GM19240 (cell line): Measurements from ENCODE around the gene HDC.

Experiments
- DNase-seq: peaks from one replicate; pipeline ENCODE4 v3.0.0; 2011; ENCODE audit warnings: low spot score; ENCODE audit not compliant: insufficient read length

The HDC gene, protein sequence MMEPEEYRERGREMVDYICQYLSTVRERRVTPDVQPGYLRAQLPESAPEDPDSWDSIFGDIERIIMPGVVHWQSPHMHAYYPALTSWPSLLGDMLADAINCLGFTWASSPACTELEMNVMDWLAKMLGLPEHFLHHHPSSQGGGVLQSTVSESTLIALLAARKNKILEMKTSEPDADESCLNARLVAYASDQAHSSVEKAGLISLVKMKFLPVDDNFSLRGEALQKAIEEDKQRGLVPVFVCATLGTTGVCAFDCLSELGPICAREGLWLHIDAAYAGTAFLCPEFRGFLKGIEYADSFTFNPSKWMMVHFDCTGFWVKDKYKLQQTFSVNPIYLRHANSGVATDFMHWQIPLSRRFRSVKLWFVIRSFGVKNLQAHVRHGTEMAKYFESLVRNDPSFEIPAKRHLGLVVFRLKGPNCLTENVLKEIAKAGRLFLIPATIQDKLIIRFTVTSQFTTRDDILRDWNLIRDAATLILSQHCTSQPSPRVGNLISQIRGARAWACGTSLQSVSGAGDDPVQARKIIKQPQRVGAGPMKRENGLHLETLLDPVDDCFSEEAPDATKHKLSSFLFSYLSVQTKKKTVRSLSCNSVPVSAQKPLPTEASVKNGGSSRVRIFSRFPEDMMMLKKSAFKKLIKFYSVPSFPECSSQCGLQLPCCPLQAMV

DNA sequence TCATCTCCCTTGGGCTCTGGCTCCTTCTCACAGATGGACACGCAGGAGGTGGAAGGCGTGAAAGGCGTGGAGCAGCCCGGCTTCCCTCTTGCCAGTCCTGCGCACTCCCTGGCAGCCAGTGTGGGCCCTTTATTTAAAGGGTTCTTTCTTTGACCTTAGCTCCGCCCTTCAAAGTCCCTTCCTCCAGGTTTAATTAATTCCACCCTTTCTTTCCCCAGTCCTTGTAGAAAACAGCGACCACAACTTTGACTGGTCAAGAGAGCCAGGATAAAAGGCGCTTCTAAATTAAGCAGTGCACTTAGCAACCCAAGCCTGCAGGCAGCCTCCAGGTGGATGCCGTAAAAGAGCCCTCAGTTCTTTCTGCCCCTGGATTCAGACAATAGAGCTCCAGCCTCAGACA is at the start of gene HDC:
TSS of gene HDC (minus strand) at position 107 of the 400 bp plus-strand sequence. CDS start at position 4, 103 bp downstream.
- no peak for DNase-seq

DNA sequence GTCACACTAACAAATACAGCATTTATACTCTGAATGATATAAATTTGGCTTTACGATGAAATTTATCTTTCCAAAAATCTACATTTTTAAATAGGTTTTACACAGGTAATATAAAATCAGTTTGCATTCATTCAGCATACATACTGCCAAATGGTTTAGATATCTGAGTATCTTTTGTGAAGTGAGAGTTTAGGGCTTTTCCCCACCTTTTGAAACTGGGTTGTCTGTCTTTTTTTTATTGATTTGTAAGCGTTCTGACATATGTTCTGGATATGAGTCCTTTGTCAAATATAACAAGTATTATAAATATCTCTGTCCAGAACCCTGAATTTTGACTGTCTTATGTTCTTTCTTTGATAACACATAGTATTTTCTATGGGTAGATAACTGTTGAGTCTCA is 47.1 kb upstream of the HDC start:
- DNase-seq, result no peak

DNA sequence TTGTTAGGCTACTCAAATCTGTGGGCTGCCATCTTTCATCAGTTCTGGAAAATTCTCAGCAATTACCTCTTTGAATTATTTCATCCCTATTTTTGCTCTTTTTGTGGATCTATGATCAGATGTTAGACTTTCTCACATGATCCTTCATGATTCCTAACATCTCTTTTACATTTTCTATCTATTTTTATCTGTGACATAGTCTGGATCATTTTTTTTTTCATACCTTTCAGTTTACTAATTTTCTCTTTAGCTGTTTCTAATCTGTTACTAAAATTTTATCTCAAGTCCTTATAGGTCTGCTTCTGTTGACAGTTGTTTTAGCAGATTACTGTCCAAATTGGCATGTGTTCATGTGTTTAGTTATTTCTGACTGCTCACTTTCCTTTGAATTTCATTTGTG is 42.3 kb upstream of the HDC start:
- no peak for DNase-seq

DNA sequence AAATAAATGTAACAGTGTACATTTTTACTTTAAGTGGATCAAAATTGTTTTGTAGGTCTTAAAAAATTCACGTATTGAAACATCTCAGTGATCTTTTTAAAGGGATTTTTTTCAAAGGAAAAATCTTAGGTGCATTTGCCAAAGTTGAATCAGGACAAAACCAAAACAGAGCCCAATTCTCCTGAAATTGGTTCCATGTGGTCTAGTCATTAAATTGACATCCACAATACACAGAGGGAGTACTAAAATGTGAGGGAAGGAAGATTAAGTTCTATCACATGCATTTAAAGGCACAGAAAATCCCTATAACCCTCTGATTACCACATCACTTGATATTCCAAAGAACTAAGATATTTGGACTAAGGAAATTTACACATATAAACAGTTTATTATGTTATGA is 39.3 kb upstream of the HDC start:
- no peak for DNase-seq

DNA sequence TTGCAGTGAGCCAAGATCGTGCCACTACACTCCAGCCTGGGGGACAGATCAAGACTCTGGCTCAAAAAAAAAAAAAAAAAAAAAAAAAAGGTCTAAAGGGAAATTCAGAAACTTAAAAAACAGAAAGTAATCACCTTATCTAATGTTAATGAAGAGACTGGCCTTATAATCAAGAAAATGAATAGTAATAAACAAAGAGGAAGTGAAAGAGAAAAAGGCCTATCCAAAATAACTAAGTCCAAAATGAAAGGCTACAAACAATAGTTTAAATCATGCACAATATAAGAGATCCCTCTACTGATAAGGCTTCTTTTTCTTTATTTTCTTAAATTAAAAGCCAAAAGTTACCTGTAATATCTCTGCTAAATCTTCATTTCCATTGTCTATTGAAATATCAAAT is 37.1 kb upstream of the HDC start:
- DNase-seq, result no peak

DNA sequence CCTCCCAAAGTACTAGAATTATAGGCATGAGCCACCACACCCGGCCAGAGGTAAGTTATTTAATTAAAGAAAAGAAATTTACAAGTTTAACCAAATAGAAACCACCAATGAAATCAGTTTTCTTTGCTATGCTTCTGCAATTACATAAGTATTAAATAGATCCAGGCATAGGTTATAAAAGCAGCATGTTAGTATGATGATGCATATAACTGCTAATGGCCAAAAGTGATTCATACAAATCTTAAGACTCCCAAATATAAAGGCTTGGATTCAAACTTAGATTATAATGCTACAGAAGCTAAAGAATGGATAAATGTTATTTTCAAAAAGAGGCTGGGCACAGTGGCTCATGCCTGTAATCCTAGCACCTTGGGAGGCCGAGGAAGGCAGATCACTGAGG is 32.8 kb upstream of the HDC start:
- DNase-seq, result no peak

DNA sequence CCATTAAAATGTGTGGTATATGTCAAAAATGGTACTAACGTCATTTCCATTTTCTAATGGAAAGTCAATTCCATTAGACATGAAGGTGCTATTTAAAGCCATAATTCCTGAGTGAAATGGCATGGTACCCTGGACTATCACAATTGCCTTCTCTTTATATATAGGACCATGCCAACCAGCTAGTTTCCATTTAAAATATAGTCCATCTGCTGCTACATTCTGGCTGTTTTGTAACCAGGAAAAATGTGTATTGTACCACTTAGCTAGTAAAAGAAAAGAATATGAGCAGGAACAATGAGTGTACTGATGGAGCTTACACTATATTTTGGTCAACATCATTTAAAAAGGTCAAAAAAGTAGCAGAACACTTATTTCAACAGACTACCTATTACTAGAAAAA is 30.4 kb upstream of the HDC start:
- no peak for DNase-seq

DNA sequence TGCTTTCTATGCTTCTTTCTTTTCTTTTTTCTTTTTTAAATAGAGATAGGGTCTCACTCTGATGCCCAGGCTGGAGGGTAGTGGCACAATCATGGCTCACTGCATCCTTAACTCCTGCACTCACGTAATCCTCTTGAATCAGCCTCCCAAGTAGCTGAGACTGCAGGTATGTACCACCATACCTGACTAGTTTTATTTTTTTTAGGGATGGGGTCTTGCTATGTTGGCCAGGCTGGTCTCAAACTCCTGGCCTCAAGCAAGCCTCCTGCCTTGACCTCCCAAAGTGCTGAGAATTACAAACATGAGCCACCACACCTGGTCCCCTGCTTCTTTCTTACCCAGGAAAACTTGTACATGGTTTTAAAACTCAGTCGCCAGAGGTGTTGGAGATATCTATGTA is 24.2 kb upstream of the HDC start:
- no peak for DNase-seq

DNA sequence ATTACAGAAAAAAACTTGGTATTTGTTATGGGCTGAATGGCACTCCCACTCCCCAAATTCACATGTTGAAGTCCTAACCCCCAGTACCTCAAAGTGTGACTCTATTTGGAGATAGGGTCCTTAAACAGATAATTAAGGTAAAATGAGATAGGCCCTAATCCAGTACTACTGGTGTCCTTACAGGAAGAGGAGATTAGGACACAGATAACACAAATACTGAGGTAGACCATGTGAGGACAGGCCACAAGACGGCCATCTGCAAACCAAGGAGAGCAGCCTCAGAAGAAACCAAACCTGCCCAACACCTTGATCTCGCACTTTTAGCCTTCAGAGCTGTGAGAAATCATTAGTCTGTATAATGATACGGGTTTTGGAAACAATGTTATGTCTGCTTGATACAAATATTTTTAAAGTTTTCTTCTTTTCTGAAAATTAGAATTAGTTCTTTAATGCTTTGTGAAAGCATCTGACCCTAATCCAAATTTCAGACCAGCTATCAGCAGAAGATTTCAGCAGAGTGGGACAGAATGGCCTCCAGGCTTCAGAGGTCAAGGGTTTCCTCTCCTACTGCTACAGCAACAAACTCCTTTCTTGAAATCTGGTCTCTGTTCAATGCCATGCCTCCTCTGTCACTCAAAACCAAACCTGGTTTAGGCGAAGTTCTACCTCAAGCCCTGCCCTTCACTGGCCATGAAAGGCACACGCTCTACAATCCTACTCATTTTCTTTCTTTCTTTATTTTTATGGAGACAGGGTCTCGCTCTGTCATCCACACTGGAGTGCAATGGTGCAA is 22.0 kb upstream of the HDC start:
- DNase-seq, result no peak

DNA sequence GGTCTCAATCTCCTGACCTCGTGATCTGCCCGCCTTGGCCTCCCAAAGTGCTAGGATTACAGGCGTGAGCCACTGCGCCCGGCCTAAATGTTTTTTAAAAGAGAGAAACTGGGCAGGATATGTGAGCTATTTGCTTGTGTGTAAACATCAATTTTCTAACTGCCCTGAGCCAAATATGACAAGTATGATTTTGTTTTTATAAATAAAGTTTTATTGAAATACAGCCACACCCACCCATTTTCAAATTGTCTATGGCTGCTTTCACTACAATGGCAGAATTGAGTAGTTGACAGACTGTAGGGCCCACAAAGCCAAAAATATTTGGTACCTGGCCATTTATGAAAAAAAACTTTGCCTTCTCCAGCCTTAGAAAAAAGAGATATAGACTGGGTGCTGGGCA is 15.9 kb upstream of the HDC start:
- no peak for DNase-seq

DNA sequence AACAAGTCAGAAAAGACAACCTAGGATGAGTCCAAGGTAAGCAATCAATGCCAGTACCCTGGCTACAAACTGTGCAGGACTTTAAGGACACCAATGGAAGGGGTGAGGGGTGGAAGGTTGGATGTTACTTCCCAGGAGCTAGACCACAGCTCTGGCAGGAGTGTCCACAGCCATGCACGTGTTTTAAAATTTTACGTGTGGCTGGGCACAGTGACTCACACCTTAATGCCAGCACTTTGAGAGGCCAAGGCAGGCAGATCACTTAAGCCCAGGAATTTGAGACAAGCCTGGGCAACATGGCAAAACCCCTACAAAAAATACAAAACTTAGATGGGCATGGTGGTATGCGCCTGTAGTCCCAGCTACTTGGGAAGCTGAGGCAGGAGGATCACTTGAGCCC is 14.7 kb upstream of the HDC start:
- DNase-seq, result no peak

DNA sequence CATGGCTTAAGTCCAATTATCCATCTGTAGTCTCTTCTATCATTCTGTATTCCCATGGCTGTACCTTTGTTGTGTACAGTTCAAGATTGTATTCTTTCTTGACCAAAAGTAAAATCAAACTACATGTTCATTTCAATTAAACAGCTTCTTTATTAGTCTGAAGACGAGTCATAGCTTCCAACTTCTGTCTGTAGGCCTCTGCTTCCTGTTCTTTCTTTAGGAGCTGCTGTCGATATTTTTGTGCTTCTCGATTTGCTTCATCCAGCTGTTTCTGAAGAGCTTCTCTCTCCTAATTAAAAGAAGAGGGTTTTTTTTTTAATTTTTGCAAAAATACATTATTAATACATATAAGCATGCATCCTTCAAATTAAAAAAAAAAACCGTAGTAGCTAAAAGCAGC is 13.0 kb upstream of the HDC start:
- DNase-seq, result no peak

DNA sequence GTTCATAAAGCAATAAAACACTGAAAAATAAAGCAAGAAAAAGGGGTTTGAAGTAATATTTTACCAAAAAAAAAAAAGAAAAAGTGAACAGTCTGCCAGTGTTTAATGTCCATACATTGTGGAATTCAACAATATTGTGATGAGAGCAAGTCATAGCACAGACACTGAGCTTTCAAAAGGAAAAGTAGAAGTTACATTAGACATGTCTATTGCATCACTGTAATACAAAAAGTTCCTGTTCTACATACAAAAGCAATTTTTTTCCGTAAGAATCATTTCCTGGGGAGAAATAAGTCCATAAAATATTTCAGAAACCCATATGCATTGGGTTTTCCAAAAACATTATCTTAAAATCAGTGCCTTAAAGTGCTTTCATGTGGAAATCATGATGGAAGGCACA is 11.8 kb upstream of the HDC start:
- no peak for DNase-seq

DNA sequence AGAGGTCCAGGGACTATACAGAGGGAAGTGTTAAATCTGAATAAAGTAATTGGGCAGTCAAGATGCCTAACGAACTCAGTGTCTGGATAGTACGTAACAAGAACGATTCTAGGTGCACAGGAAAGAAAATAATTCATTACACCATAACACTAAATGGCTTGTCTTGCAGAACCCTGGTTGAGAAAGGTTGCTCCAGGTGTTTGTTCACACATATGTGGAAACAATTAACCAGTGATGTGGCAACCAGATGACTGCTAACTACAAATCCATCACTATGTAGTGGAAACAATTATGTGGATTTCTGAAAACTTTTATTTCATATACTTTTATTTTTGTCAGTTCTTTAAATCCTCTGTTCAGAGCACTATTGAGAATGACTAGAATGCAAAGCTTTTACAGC is 10.4 kb upstream of the HDC start:
- DNase-seq, result no peak

DNA sequence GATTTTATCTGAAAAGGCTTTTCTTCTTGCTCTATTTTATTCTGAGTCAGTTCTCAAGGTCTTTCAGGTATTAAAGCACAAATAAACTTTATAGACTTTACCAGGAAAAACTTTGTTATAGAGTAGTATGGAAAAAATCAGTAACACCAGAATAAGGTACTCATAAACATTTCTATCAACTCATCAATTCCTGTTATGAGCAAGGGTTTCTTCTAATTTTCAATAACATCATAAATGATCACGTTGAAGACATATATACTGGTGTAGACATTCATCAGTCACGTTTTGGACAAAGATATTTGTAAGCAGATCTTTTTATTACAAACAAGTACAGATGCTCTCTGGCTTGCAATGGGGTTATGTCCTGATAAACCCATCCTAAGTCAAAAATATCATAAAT is 9.6 kb upstream of the HDC start:
- no peak for DNase-seq

DNA sequence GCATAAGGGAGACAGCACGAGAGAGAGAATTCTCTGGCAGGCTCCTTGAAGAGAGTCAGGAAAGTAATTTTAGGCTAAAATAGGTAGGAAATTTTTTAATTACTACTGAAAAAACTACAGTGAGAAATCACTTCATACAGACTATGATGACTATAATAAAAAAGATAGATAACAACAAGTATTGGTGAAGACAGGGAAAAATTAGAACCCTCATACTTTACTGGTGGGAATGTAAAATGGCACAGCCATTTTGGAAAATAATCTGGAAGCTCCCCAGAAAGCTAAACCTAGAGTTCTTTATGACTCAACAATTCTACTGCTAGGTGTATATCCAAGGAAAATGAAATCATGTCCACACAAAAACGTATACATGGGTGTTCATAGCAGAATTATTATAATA is 2.1 kb upstream of the HDC start:
- DNase-seq, result no peak

DNA sequence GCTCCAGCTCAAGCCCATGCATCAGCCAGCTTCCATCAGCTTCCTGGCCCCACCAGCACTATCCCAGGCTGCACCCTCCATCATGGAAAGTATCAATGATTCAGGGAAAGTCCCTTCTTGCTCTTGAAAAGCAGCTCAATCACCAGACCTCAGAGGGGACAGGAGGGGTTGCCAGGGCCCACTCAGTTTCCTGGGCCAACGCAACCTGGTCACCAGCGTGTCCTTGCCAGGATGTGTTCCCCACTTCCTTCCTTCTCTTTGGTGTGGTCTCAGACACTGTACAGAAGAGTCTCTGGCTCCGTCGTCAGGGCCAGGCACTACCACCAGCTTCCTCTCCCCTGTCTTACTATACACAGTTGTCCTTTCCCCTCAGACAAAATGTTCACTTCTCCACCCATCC is 3.0 kb downstream of the HDC start:
- no peak for DNase-seq

DNA sequence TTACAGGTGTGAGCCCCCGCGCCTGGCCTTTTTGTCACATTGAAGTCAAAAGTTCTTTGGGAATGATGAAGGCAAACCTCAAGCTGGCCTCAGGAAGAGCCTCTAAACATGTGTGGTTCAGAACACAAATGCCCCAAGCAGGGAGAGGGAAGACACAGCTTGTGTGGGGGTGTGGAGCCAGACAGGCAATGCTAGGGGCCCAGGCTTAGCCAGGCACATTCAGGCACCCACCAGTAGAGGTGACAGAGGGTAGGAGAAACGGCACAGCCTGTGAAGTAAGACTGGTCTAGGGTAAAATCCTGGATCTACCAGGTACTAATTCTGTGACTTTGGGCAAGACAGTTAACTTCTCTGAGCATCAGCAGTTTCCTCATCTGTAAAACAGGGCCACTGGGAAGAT is 3.5 kb downstream of the HDC start:
- DNase-seq, result no peak

DNA sequence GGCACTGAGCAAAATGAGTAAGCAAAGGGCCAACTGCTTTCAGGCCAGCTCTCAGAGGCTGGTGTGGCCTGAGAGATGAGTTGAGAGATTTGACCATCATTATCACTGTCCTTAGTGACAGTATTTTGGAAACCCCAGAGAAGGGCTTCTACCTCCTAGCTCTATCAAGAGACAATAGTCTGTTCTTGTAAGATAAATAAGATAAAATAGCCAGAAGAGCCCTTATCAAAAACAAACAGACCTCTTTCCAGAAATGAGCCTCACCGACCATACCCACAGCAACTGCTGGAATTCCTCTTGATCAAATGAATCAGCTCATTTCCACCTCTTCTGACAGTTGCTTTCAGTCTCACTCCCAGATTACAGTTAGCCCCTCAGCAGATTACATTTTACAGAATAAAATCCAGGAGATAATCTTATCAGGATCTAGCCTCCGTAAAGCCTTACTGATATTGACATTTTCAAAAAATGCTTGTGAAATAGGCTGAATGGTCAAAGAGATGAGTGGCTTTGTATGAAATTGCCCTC is 4.5 kb downstream of the HDC start:
- peak; percentile 9 for DNase-seq

DNA sequence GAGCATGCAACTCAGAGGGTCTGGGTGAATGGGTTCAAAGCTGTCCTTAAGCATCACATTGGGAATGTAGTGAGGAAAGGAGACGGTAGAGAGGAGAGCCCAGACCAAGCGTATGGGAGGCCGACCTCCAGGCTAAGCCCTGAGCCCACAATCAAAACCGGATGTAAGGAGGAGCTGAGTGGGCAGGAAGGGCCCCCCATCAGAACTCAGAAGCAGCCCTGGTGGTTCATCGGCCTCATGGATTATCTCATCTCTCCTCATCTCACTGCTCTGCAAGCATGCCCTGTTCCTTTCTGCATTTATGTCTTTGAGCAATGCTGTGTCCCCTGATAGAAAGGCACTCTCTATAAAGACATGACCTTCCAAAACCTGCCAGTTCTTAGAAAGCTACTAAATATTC is 6.2 kb downstream of the HDC start:
- no peak for DNase-seq

DNA sequence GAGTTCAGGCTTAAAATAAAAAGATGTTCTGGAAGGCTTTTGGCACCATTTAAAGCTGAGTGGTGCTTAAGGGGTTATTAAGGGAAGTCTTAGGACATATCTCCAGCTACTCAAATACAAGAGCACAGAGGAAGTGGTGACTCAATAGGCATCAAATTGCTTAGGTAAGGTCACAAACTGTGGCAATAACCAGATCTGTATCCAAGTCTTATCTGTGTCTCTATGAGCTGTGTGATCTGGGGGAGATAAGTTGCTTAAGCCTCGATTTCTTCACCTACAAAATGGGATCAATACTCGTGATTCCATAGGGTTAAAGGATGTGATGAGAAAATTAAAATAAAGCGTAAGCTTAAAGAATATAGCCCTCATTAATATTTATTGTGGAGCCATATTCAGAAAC is 7.6 kb downstream of the HDC start:
- DNase-seq, result no peak

DNA sequence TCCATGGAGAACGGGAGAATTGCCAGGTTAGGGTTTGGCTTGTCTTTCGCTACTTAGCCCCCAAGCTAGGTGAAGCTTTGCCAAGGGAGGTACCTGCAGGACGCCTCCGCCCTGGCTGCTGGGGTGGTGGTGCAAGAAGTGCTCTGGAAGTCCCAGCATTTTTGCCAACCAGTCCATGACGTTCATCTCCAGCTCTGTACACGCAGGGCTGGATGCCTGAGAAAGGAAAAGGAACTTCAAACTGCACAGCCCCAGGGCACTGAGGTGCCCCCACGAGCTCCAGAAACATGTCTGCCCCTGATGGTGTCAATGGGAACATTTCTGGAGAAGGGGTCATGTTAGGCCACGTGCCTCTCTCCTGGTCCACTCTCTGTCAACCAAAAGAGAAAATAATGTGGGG is 8.2 kb downstream of the HDC start:
- no peak for DNase-seq
